RWPE1 (cell line): ENCODE measurements around the gene NUDT8.

Experiments
- CTCF ChIA-PET: fragments of 350-600 bp; sonication (Branson Sonifier 250); formaldehyde crosslinking; extraction: SDS; loops from one replicate; lab custom pipeline; 2021; lab: Yijun Ruan, JAX
- POLR2A ChIA-PET: fragments of 400-600 bp; formaldehyde crosslinking; extraction: SDS; loops from one replicate; lab custom pipeline; 2020; ENCODE audit warnings: antibody characterized with exemption; ENCODE audit not compliant: low non-redundant PET; lab: Yijun Ruan, JAX
- DNase-seq: peaks from one replicate; pipeline ENCODE4 v3.0.0; 2012; ENCODE audit warnings: low spot score
- H3K27ac ChIP-seq: fragments of 450-650 bp; 2 replicates; pipeline ENCODE4 v1.5.1; 2017
- TF ChIP-seq, protein P1 (sequence below): fragments of 450-650 bp; conservative IDR thresholded peaks from 2 replicates; pipeline ENCODE4 v1.5.1; 2017; ENCODE audit warnings: low read depth, mild to moderate bottlenecking

NUDT8 gene, protein sequence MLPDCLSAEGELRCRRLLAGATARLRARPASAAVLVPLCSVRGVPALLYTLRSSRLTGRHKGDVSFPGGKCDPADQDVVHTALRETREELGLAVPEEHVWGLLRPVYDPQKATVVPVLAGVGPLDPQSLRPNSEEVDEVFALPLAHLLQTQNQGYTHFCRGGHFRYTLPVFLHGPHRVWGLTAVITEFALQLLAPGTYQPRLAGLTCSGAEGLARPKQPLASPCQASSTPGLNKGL

GRCh38 chr11:67629386-67630227 lies at the start of gene NUDT8:
Gene NUDT8 (minus strand): TSS chr11:67629937. CDS start chr11:67629911, 26 bp downstream.
- DNase-seq = peak; percentile 82

GRCh38 chr11:67675058-67675747 lies 45.5 kb upstream of the NUDT8 start:
- DNase-seq = no peak
- CTCF ChIA-PET = interaction anchor here (0.8 to 0.9 kb wide), 2 partner anchors 39 to 1009 kb away, joined by 3 to 6 read pairs; partner anchors contain the start of gene GAL
- POLR2A ChIA-PET = no interaction called here
- TF ChIP-seq, protein P1, sequence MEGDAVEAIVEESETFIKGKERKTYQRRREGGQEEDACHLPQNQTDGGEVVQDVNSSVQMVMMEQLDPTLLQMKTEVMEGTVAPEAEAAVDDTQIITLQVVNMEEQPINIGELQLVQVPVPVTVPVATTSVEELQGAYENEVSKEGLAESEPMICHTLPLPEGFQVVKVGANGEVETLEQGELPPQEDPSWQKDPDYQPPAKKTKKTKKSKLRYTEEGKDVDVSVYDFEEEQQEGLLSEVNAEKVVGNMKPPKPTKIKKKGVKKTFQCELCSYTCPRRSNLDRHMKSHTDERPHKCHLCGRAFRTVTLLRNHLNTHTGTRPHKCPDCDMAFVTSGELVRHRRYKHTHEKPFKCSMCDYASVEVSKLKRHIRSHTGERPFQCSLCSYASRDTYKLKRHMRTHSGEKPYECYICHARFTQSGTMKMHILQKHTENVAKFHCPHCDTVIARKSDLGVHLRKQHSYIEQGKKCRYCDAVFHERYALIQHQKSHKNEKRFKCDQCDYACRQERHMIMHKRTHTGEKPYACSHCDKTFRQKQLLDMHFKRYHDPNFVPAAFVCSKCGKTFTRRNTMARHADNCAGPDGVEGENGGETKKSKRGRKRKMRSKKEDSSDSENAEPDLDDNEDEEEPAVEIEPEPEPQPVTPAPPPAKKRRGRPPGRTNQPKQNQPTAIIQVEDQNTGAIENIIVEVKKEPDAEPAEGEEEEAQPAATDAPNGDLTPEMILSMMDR = no peak
- H3K27ac ChIP-seq = no peak overlapping the region

More at GRCh38 chr11:67629386-67630227, at the start of gene NUDT8:
- peak within 1 kb of the TSS; percentile 88 for H3K27ac ChIP-seq
- TF ChIP-seq, protein P1 = peak; percentile 81
- CTCF ChIA-PET = interaction anchor here (0.6 to 3.3 kb wide), 21 partner anchors 12 to 609 kb away, joined by 3 to 15 read pairs (median 3); partner anchors contain the start of gene ALDH3B2
- POLR2A ChIA-PET = interaction anchor here (0.5 to 1.5 kb wide), 4 partner anchors 22 to 381 kb away, joined by 3 to 5 read pairs (median 4); no protein-coding TSS in a partner anchor

DNA sequence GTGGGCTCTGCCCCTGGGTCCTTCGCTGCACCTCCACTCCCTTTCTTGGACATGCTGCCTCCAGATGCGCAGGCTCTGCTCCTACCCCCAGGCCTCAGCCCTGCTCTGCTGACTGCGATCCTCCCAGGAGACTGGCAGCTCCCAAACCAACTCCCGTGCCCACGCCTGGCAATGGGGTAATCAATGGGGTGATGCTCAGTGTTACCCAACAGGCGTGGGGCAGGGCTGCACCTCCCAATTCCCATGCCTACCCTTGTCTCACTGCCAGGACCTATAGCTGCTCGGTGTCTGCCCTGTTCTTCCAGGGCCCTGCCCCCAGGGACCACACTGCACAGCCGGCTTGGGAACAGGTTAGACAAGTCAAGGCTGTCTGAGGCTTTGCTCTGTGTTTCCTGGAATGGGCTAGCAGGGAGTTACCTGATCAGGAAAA lies 44.7 kb upstream of the NUDT8 start, which contains the start of gene ALDH3B2:
Gene ALDH3B2, minus strand, starts transcription at position 182 of the 430 bp plus-strand sequence. CDS start 7,688 bp downstream, outside the sequence.
- CTCF ChIA-PET = interaction anchor here (0.9 to 1.2 kb wide), 3 partner anchors 9 to 45 kb away, joined by 6 to 7 read pairs (median 6); partner anchors contain the start of gene NUDT8
- peak; percentile 85 for DNase-seq
- TF ChIP-seq, protein P1 = no peak
- POLR2A ChIA-PET = interaction anchor here (0.5 kb wide), 1 partner anchor 604 kb away, joined by 3 read pairs; no protein-coding TSS in a partner anchor
- H3K27ac ChIP-seq = no peak within 1 kb of the TSS

DNA sequence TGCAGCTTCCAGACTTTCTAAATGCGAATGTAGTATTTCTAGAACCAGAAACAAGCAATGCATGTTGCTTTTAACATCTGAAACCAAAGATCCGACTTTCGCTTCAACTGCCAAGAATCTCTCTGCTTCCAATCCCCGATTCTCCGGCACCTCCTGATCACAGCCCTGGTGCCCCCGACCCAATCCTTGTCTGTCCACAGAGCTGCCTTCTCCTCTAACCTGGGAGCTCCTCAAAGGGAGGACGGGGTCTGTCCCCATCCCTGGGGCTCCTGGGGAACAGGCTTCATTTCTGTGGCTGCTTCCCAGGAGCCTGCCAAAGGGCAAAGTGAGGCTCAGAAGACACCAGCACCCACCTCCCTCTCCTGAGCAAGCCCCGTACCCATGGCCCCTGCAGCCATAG lies 44.2 kb upstream of the NUDT8 start:
- CTCF ChIA-PET = interaction anchor here (0.5 to 1.2 kb wide), 3 partner anchors 9 to 369 kb away, joined by 3 to 7 read pairs (median 6); partner anchors contain the start of gene NUDT8
- no peak overlapping the region for H3K27ac ChIP-seq
- DNase-seq = no peak
- POLR2A ChIA-PET = interaction anchor here (0.5 kb wide), 1 partner anchor 604 kb away, joined by 3 read pairs; no protein-coding TSS in a partner anchor
- TF ChIP-seq, protein P1 = no peak

DNA sequence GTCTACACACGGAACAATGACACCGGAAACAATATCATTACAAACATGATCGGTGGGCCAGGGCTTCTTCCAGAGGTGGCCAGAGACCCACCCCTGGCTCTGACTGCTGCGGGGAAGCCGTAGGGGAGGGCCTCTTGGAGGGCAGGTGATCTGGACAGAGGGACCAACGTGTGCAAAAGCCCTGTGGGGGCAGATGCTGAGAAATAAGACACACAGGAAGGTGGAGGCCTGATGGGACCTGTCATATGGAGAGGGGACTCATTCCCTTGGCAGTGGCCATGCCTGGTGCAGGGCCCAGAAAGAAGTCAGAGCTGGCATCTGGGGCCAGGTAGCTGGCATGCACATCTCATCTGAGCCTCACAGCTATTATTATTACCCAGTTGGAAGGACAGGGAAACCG lies 43.6 kb upstream of the NUDT8 start:
- no peak for DNase-seq
- POLR2A ChIA-PET = no interaction called here
- CTCF ChIA-PET = interaction anchor here (1.1 to 1.2 kb wide), 2 partner anchors 8 to 43 kb away, joined by 6 to 7 read pairs; partner anchors contain the start of gene NUDT8
- TF ChIP-seq, protein P1 = no peak
- H3K27ac ChIP-seq = no peak overlapping the region
